Measurements from ENCODE around the gene FXR2. TPM values are rescaled to one million over a fixed set of nuclear protein-coding genes. Genes with fewer than 3 reads are reported as not detected.

FXR2 gene
- total RNA-seq, 1 donor from 2014 or later, result 53.7 TPM

DNA sequence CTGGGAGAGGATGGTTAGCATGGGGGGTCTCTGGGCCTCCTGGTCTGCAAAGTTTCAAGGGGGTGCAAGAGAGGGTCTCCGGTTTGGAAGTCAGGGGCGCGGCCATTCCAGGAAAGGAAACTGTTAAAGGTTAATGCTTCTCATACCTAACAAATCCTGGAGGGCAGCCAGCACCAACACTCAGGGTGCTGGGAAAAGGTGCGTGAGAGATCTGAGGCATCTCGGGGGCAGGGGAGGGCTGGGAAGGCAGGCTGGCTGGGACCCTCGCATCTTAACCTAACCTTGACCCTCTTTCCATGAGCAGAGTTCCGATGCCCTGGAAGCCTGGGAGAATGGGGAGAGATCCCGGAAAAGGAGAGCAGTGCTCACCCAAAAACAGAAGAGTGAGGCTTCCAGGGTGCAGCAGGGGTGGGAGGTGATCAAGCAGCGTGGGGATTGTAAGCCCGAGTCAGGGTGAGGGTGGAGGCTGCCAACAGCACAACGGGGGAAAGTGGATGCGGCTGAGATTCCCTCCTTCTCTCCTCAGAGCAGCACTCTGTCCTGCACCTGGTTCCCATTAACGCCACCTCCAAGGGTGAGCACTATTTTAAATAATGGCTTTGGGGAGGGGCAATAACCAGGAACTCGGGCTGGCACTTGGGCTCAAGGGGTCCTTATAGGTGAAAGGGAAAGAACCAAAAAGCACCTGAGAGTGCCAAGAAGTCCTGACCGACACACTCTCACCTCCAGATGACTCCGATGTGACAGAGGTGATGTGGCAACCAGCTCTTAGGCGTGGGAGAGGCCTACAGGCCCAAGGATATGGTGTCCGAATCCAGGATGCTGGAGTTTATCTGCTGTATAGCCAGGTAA lies 55.2 kb downstream of the FXR2 start:
- Mint-ChIP-seq H3K4me1 (ENCODE audit: low read depth) (peaks cover 36% of the 10 kb centered on the region), H3K4me3 (ENCODE audit: unreplicated experiment) (no peak overlapping the region), H3K9me3 (ENCODE audit: low read depth) (no peaks in the 10 kb centered on the region), H3K27ac (ENCODE audit: unreplicated experiment) (peak overlapping the region; percentile 98), H3K36me3 (ENCODE audit: low read depth) (no peaks in the 10 kb centered on the region), H3K27me3 (ENCODE audit: low read depth) (no peaks in the 10 kb centered on the region)
- no peak for DNase-seq (ENCODE audit: low spot score)
- TF ChIP-seq, protein P1, sequence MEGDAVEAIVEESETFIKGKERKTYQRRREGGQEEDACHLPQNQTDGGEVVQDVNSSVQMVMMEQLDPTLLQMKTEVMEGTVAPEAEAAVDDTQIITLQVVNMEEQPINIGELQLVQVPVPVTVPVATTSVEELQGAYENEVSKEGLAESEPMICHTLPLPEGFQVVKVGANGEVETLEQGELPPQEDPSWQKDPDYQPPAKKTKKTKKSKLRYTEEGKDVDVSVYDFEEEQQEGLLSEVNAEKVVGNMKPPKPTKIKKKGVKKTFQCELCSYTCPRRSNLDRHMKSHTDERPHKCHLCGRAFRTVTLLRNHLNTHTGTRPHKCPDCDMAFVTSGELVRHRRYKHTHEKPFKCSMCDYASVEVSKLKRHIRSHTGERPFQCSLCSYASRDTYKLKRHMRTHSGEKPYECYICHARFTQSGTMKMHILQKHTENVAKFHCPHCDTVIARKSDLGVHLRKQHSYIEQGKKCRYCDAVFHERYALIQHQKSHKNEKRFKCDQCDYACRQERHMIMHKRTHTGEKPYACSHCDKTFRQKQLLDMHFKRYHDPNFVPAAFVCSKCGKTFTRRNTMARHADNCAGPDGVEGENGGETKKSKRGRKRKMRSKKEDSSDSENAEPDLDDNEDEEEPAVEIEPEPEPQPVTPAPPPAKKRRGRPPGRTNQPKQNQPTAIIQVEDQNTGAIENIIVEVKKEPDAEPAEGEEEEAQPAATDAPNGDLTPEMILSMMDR (IDR thresholded peaks at IDR 0.05), result no peak

DNA sequence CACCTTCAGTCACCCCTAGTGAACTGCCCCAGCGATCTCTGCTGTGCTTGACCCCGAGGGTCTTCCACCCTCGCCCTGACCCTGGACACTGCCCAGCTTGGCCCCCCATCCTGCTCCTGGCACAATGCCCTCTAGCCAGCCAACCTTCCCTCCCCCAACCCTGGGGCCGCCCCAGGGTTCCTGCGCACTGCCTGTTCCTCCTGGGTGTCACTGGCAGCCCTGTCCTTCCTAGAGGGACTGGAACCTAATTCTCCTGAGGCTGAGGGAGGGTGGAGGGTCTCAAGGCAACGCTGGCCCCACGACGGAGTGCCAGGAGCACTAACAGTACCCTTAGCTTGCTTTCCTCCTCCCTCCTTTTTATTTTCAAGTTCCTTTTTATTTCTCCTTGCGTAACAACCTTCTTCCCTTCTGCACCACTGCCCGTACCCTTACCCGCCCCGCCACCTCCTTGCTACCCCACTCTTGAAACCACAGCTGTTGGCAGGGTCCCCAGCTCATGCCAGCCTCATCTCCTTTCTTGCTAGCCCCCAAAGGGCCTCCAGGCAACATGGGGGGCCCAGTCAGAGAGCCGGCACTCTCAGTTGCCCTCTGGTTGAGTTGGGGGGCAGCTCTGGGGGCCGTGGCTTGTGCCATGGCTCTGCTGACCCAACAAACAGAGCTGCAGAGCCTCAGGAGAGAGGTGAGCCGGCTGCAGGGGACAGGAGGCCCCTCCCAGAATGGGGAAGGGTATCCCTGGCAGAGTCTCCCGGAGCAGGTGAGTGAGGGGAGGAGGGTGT lies 56.0 kb downstream of the FXR2 start, which contains the start of gene TNFSF13:
TNFSF13 (plus strand) TSS at position 207 of the 776 bp plus-strand sequence; CDS start at position 497, 290 bp downstream.
- TF ChIP-seq, protein P1 (IDR thresholded peaks at IDR 0.05), result no peak
- H3K36me3 Mint-ChIP-seq (ENCODE audit: low read depth), result no peaks in the 10 kb centered on the region
- H3K27ac Mint-ChIP-seq (ENCODE audit: unreplicated experiment), result peak within 1 kb of the TSS; percentile 92
- H3K9me3 Mint-ChIP-seq (ENCODE audit: low read depth), result no peaks in the 10 kb centered on the region
- H3K4me3 Mint-ChIP-seq (ENCODE audit: unreplicated experiment), result peak within 1 kb of the TSS; percentile 35
- peaks cover 33% of the 10 kb centered on the region for H3K4me1 Mint-ChIP-seq (ENCODE audit: low read depth)
- DNase-seq (ENCODE audit: low spot score), result no peak
- H3K27me3 Mint-ChIP-seq (ENCODE audit: low read depth), result no peaks in the 10 kb centered on the region

DNA sequence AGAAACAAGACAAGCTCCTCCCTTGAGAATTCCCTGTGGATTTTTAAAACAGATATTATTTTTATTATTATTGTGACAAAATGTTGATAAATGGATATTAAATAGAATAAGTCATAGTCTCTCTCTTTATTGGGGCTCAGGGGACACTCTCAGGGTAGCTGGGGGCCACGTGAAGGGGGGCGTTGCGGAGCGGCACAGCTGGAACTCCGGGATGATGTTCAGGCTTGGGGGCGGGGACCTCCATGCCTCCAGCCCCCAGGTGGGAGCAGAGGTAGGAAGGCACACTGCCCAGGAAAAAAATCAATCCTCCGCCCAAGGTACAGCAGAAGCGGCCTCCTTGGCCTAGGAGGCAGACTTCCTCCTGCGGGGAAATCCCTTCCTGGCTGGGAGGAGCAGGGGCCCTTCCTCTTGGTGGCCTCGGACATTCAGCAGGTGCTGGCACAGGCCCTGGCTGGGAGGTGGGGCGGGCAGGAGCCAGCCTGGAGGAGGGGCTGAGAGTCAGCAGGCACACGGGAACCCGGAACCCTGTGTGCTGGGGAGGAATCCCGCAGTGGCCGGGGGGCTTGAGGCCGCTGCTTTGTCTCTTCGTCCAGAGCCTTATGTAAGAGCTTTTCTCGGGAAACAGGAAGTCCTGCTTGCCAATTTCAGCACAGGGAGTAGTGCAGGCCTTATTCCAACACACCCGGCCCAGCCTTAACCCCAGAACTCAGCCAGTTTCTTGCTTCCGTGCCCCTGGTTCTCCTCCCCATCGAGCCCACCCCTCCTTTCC lies 56.7 kb downstream of the FXR2 start:
- H3K4me3 Mint-ChIP-seq (ENCODE audit: unreplicated experiment), result peak overlapping the region; percentile 35
- TF ChIP-seq, protein P1 (IDR thresholded peaks at IDR 0.05), result no peak
- no peaks in the 10 kb centered on the region for H3K27me3 Mint-ChIP-seq (ENCODE audit: low read depth)
- no peaks in the 10 kb centered on the region for H3K9me3 Mint-ChIP-seq (ENCODE audit: low read depth)
- H3K36me3 Mint-ChIP-seq (ENCODE audit: low read depth), result peaks cover 2% of the 10 kb centered on the region
- no peak for DNase-seq (ENCODE audit: low spot score)
- H3K4me1 Mint-ChIP-seq (ENCODE audit: low read depth), result peaks cover 31% of the 10 kb centered on the region
- H3K27ac Mint-ChIP-seq (ENCODE audit: unreplicated experiment), result peak overlapping the region; percentile 92

DNA sequence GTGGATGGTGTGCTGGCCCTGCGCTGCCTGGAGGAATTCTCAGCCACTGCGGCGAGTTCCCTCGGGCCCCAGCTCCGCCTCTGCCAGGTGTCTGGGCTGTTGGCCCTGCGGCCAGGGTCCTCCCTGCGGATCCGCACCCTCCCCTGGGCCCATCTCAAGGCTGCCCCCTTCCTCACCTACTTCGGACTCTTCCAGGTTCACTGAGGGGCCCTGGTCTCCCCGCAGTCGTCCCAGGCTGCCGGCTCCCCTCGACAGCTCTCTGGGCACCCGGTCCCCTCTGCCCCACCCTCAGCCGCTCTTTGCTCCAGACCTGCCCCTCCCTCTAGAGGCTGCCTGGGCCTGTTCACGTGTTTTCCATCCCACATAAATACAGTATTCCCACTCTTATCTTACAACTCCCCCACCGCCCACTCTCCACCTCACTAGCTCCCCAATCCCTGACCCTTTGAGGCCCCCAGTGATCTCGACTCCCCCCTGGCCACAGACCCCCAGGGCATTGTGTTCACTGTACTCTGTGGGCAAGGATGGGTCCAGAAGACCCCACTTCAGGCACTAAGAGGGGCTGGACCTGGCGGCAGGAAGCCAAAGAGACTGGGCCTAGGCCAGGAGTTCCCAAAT lies 57.4 kb downstream of the FXR2 start:
- no peak for DNase-seq (ENCODE audit: low spot score)
- peaks cover 24% of the 10 kb centered on the region for H3K4me1 Mint-ChIP-seq (ENCODE audit: low read depth)
- no peaks in the 10 kb centered on the region for H3K9me3 Mint-ChIP-seq (ENCODE audit: low read depth)
- no peaks in the 10 kb centered on the region for H3K27me3 Mint-ChIP-seq (ENCODE audit: low read depth)
- H3K27ac Mint-ChIP-seq (ENCODE audit: unreplicated experiment), result no peak overlapping the region
- TF ChIP-seq, protein P1 (IDR thresholded peaks at IDR 0.05), result no peak
- peaks cover 2% of the 10 kb centered on the region for H3K36me3 Mint-ChIP-seq (ENCODE audit: low read depth)
- H3K4me3 Mint-ChIP-seq (ENCODE audit: unreplicated experiment), result no peak overlapping the region
